ENCODE measurements around the gene PSMA5. TPM values are rescaled to one million over a fixed set of nuclear protein-coding genes. Genes with fewer than 3 reads are reported as not detected.
"Not testable (repeated sequence)": the region's sequence is repeated elsewhere in the genome, so short reads cannot be mapped to it uniquely, and the experiment has no call there.

The PSMA5 gene
- total RNA-seq, 8 experiments from 2014 or later: 47.3 to 100 (median 72.2) TPM

- in situ Hi-C loops (cut with MboI; ENCODE audit: low pct_unique_long_range_greater_than_20kb in 2 of 9, low sequenced_read_pairs in 9 of 9, unreplicated experiment in 9 of 9): loop anchor here in 3 of 9 experiments (25.0 kb wide), 2 partner anchors 124 to 699 kb away; partner anchors contain the start of gene PRPF38B (in 1 of the 3)
- no peak overlapping the region for H3K4me3 ChIP-seq
- no peak for ATAC-seq (replicated peaks in 6 of 8)
- 60 to 100% (median 94%) methylated on average over 1 to 2 of the region's 2 CpGs; no CpG with 5 or more reads in 1 of the 10 experiments for WGBS, 10 experiments
- H3K4me1 ChIP-seq (replicated peaks in 1 of 2): peaks cover 2 to 6% of the 10 kb centered on the region in 2 donors
- H3K27ac ChIP-seq: no peak overlapping the region
Observed at GRCh38 chr1:109386054-109386717, 40.1 kb downstream of the PSMA5 start.

- Histone ChIP-seq H3K4me1 (replicated peaks in 1 of 2) (no peaks in the 10 kb centered on the region), H3K27ac (no peak overlapping the region), H3K4me3 (no peak overlapping the region)
- 48 to 100% (median 98%) methylated on average over 1 to 2 of the region's 2 CpGs; no CpG with 5 or more reads in 2 of the 10 experiments for whole genome bisulfite sequencing, 10 experiments
- in situ Hi-C loops (cut with MboI; ENCODE audit: low pct_unique_long_range_greater_than_20kb in 2 of 9, low sequenced_read_pairs in 9 of 9, unreplicated experiment in 9 of 9): loop anchor here in 3 of 9 experiments (25.0 kb wide), 2 partner anchors 123 to 698 kb away; partner anchors contain the start of gene PRPF38B (in 1 of the 3)
- no peak for ATAC-seq (replicated peaks in 6 of 8)
Observed at GRCh38 chr1:109385417-109385816, 40.8 kb downstream of the PSMA5 start.

GRCh38 chr1:109383854-109384253, 42.4 kb downstream of the PSMA5 start:
- ATAC-seq (replicated peaks in 6 of 8): peak in 1 of 8 experiments; percentile 61
- WGBS, 10 experiments: 58 to 97% (median 90%) methylated on average over 1 to 7 of the region's 7 CpGs; no CpG with 5 or more reads in 1 of the 10 experiments
- in situ Hi-C loops (cut with MboI; ENCODE audit: low pct_unique_long_range_greater_than_20kb in 2 of 9, low sequenced_read_pairs in 9 of 9, unreplicated experiment in 9 of 9): loop anchor here in 3 of 9 experiments (25.0 kb wide), 2 partner anchors 122 to 697 kb away; partner anchors contain the start of gene PRPF38B (in 1 of the 3)
- no peak overlapping the region for H3K27ac ChIP-seq
- H3K4me3 ChIP-seq: no peak overlapping the region
- H3K4me1 ChIP-seq (replicated peaks in 1 of 2): peaks cover 4 to 12% of the 10 kb centered on the region in 2 donors

GRCh38 chr1:109383087-109383779, 43.0 kb downstream of the PSMA5 start:
- peaks cover 4 to 13% of the 10 kb centered on the region in 2 donors for H3K4me1 ChIP-seq (replicated peaks in 1 of 2)
- peak in 1 of 8 experiments; percentile 38 for ATAC-seq (replicated peaks in 6 of 8)
- no peak overlapping the region for H3K4me3 ChIP-seq
- 30 to 100% (median 73%) methylated on average over 2 of the region's 2 CpGs; no CpG with 5 or more reads in 2 of the 10 experiments for WGBS, 10 experiments
- in situ Hi-C loops (cut with MboI; ENCODE audit: low pct_unique_long_range_greater_than_20kb in 2 of 9, low sequenced_read_pairs in 9 of 9, unreplicated experiment in 9 of 9): loop anchor here in 3 of 9 experiments (25.0 kb wide), 2 partner anchors 121 to 696 kb away; partner anchors contain the start of gene PRPF38B (in 1 of the 3)
- no peak overlapping the region for H3K27ac ChIP-seq

- Histone ChIP-seq H3K4me3 (no peak overlapping the region), H3K4me1 (replicated peaks in 1 of 2) (peaks cover 4 to 26% of the 10 kb centered on the region in 2 donors), H3K27ac (no peak overlapping the region)
- 14 to 100% (median 89%) methylated on average over 1 to 2 of the region's 2 CpGs; no CpG with 5 or more reads in 2 of the 10 experiments for WGBS, 10 experiments
- ATAC-seq (replicated peaks in 6 of 8): no peak
- in situ Hi-C loops (cut with MboI; ENCODE audit: low pct_unique_long_range_greater_than_20kb in 2 of 9, low sequenced_read_pairs in 9 of 9, unreplicated experiment in 9 of 9): loop anchor here in 3 of 9 experiments (25.0 kb wide), 2 partner anchors 119 to 694 kb away; partner anchors contain the start of gene PRPF38B (in 1 of the 3)
Observed at GRCh38 chr1:109381573-109381972, 44.7 kb downstream of the PSMA5 start.

GRCh38 chr1:109379907-109380306, 46.3 kb downstream of the PSMA5 start:
- 43 to 100% (median 89%) methylated on average over 1 to 3 of the region's 3 CpGs for WGBS, 10 experiments
- ATAC-seq (replicated peaks in 6 of 8): no peak
- in situ Hi-C loops (cut with MboI; ENCODE audit: low pct_unique_long_range_greater_than_20kb in 2 of 9, low sequenced_read_pairs in 9 of 9, unreplicated experiment in 9 of 9): loop anchor here in 3 of 9 experiments (25.0 kb wide), 2 partner anchors 118 to 693 kb away; partner anchors contain the start of gene PRPF38B (in 1 of the 3)
- Histone ChIP-seq H3K4me3 (no peak overlapping the region), H3K4me1 (replicated peaks in 1 of 2) (peaks cover 4 to 26% of the 10 kb centered on the region in 2 donors), H3K27ac (no peak overlapping the region)

- Histone ChIP-seq H3K4me1 (replicated peaks in 1 of 2) (peaks cover 4 to 26% of the 10 kb centered on the region in 2 donors), H3K4me3 (no peak overlapping the region), H3K27ac (no peak overlapping the region)
- in situ Hi-C loops (cut with MboI; ENCODE audit: low pct_unique_long_range_greater_than_20kb in 2 of 9, low sequenced_read_pairs in 9 of 9, unreplicated experiment in 9 of 9): loop anchor here in 3 of 9 experiments (25.0 kb wide), 2 partner anchors 117 to 692 kb away; partner anchors contain the start of gene PRPF38B (in 1 of the 3)
- ATAC-seq (replicated peaks in 6 of 8): peak in 4 of 8 experiments; percentile 39 to 61 (median 47)
- 40 to 89% (median 79%) methylated on average over 1 to 3 of the region's 3 CpGs for WGBS, 10 experiments
Observed at GRCh38 chr1:109379422-109379821, 46.8 kb downstream of the PSMA5 start.

- ATAC-seq (replicated peaks in 6 of 8): no peak
Observed at GRCh38 chr1:109377698-109378097, 48.5 kb downstream of the PSMA5 start.

GRCh38 chr1:109373696-109374095, 52.6 kb downstream of the PSMA5 start:
- 60 to 100% (median 100%) methylated on average over 1 to 2 of the region's 2 CpGs for WGBS, 10 experiments
- H3K27ac ChIP-seq; ATAC-seq (replicated peaks in 6 of 8); in situ Hi-C loops (cut with MboI; ENCODE audit: low pct_unique_long_range_greater_than_20kb in 2 of 9, low sequenced_read_pairs in 9 of 9, unreplicated experiment in 9 of 9); H3K4me3 ChIP-seq: not testable (repeated sequence)
- peaks cover 0 to 13% of the 10 kb centered on the region in 2 donors for H3K4me1 ChIP-seq (replicated peaks in 1 of 2)

More at GRCh38 chr1:109377698-109378097, 48.5 kb downstream of the PSMA5 start:
- Histone ChIP-seq H3K27ac (no peak overlapping the region), H3K4me3 (no peak overlapping the region), H3K4me1 (replicated peaks in 1 of 2) (peaks cover 4 to 26% of the 10 kb centered on the region in 2 donors)
- in situ Hi-C loops (cut with MboI; ENCODE audit: low pct_unique_long_range_greater_than_20kb in 2 of 9, low sequenced_read_pairs in 9 of 9, unreplicated experiment in 9 of 9): loop anchor here in 3 of 9 experiments (25.0 kb wide), 2 partner anchors 115 to 690 kb away; partner anchors contain the start of gene PRPF38B (in 1 of the 3)
- WGBS, 10 experiments: 60 to 100% (median 91%) methylated on average over 1 to 4 of the region's 4 CpGs; no CpG with 5 or more reads in 2 of the 10 experiments

GRCh38 chr1:109373126-109373525, 53.1 kb downstream of the PSMA5 start:
- H3K4me1 ChIP-seq (replicated peaks in 1 of 2): peaks cover 0 to 13% of the 10 kb centered on the region in 2 donors
- no peak overlapping the region for H3K4me3 ChIP-seq
- no peak overlapping the region for H3K27ac ChIP-seq
- in situ Hi-C loops (cut with MboI; ENCODE audit: low pct_unique_long_range_greater_than_20kb in 2 of 9, low sequenced_read_pairs in 9 of 9, unreplicated experiment in 9 of 9): no loop called here
- 73 to 100% (median 90%) methylated on average over 1 to 5 of the region's 5 CpGs for WGBS, 10 experiments
- ATAC-seq (replicated peaks in 6 of 8): no peak

- in situ Hi-C loops (cut with MboI; ENCODE audit: low pct_unique_long_range_greater_than_20kb in 2 of 9, low sequenced_read_pairs in 9 of 9, unreplicated experiment in 9 of 9): no loop called here
- 80 to 100% (median 94%) methylated on average over 1 to 6 of the region's 6 CpGs; no CpG with 5 or more reads in 2 of the 10 experiments for WGBS, 10 experiments
- ATAC-seq (replicated peaks in 6 of 8): no peak
- H3K27ac ChIP-seq: no peak overlapping the region
- no peak overlapping the region for H3K4me3 ChIP-seq
- H3K4me1 ChIP-seq (replicated peaks in 1 of 2): peaks cover 0 to 5% of the 10 kb centered on the region in 2 donors
Observed at GRCh38 chr1:109372281-109372680, 54.0 kb downstream of the PSMA5 start.

GRCh38 chr1:109371341-109371739, 54.9 kb downstream of the PSMA5 start:
- Histone ChIP-seq H3K27ac (no peak overlapping the region), H3K4me1 (replicated peaks in 1 of 2) (no peaks in the 10 kb centered on the region), H3K4me3 (no peak overlapping the region)
- WGBS, 10 experiments: 39 to 72% (median 48%) methylated on average over 1 to 4 of the region's 4 CpGs; no CpG with 5 or more reads in 4 of the 10 experiments
- ATAC-seq (replicated peaks in 6 of 8): peak; percentile 48 to 86 (median 61)
- in situ Hi-C loops (cut with MboI; ENCODE audit: low pct_unique_long_range_greater_than_20kb in 2 of 9, low sequenced_read_pairs in 9 of 9, unreplicated experiment in 9 of 9): no loop called here
